HEK293 (cell line): Measurements from ENCODE around the gene PREX1.
A peak's percentile ranks its signal among the peaks of the same experiment; 100 is the strongest.

Experiments
- CTCF ChIA-PET: fragments of 350-600 bp; formaldehyde crosslinking; extraction: SDS; loops from one replicate; lab custom pipeline; 2021; ENCODE audit warnings: antibody characterized with exemption; lab: Yijun Ruan, JAX
- POLR2A ChIA-PET: fragments of 300-600 bp; formaldehyde crosslinking; extraction: SDS; loops from one replicate; lab custom pipeline; 2020; ENCODE audit warnings: antibody characterized with exemption, inconsistent platforms; lab: Yijun Ruan, JAX
- H3K27ac ChIP-seq: fragments of 200-500 bp; sonication (Bioruptor generic); 2 replicates; pipeline ENCODE4 v1.5.1; 2014; ENCODE audit warnings: low read depth, low read length, control low read depth, inconsistent platforms; ENCODE audit errors: extremely low read depth
- H3K36me3 ChIP-seq, 2 experiments: fragments of 200-500 bp in 1 of 2; sonication (Bioruptor generic) in 1 of 2; 1 replicate in 1 of 2; 2 replicates in 1 of 2; pipeline ENCODE4 v1.5.1; 2014 to 2017; ENCODE audit warnings: inconsistent platforms in 2 of 2, low read length in 2 of 2; ENCODE audit not compliant: control insufficient read depth in 2 of 2, insufficient read depth in 1 of 2
- H3K4me1 ChIP-seq: fragments of 200-500 bp; sonication (Bioruptor generic); 2 replicates; pipeline ENCODE4 v1.5.1; 2014; ENCODE audit warnings: mild to moderate bottlenecking, low read length, inconsistent platforms; ENCODE audit not compliant: control insufficient read depth, insufficient read depth
- H3K4me3 ChIP-seq: 2 replicates; pipeline ENCODE4 v1.5.1; 2011; ENCODE audit warnings: low read depth, mild to moderate bottlenecking, control low read depth, low read length, moderate library complexity
- H3K9me3 ChIP-seq: fragments of 200-500 bp; sonication (Bioruptor generic); 2 replicates; pipeline ENCODE4 v1.5.1; 2014; ENCODE audit warnings: low read depth, low read length, inconsistent platforms; ENCODE audit not compliant: control insufficient read depth, insufficient read depth
- BCL11B ChIP-seq: fragments of 450-650 bp; formaldehyde crosslinking; IDR thresholded peaks from 2 replicates; pipeline ENCODE4 v1.5.1; 2016; ENCODE audit warnings: low read depth, missing biosample characterization, missing genetic modification characterization
- IKZF3 ChIP-seq: fragments of 450-650 bp; IDR thresholded peaks from 2 replicates; pipeline ENCODE4 v1.5.0; 2018; ENCODE audit warnings: missing biosample characterization, mild to moderate bottlenecking, missing genetic modification characterization, moderate library complexity
- KLF1 ChIP-seq: fragments of 450-650 bp; formaldehyde crosslinking; IDR thresholded peaks from 2 replicates; pipeline ENCODE4 v1.5.1; 2016; ENCODE audit warnings: missing biosample characterization, missing genetic modification characterization
- KLF10 ChIP-seq: fragments of 450-650 bp; IDR thresholded peaks from 2 replicates; pipeline ENCODE4 v1.5.1; 2018; ENCODE audit warnings: missing biosample characterization, mild to moderate bottlenecking, missing genetic modification characterization
- KLF8 ChIP-seq: fragments of 450-650 bp; formaldehyde crosslinking; IDR thresholded peaks from 2 replicates; pipeline ENCODE4 v1.5.1; 2016; ENCODE audit warnings: missing biosample characterization, missing genetic modification characterization
- KLF9 ChIP-seq: fragments of 450-650 bp; formaldehyde crosslinking; IDR thresholded peaks from 2 replicates; pipeline ENCODE4 v1.5.1; 2016; ENCODE audit warnings: missing biosample characterization, missing genetic modification characterization, low read depth
- SP3 ChIP-seq: fragments of 450-650 bp; formaldehyde crosslinking; IDR thresholded peaks from 2 replicates; pipeline ENCODE4 v1.5.1; 2016; ENCODE audit warnings: missing biosample characterization, missing genetic modification characterization
- ZFHX2 ChIP-seq: fragments of 450-650 bp; formaldehyde crosslinking; conservative IDR thresholded peaks from 2 replicates; pipeline ENCODE4 v1.5.1; 2016; ENCODE audit warnings: missing biosample characterization, missing genetic modification characterization
- ZFP41 ChIP-seq: fragments of 450-650 bp; formaldehyde crosslinking; IDR thresholded peaks from 2 replicates; pipeline ENCODE4 v1.5.1; 2016; ENCODE audit warnings: missing biosample characterization, missing genetic modification characterization, borderline replicate concordance
- ZNF426 ChIP-seq: fragments of 450-650 bp; formaldehyde crosslinking; IDR thresholded peaks from 2 replicates; pipeline ENCODE4 v1.5.1; 2017; ENCODE audit warnings: missing biosample characterization, missing genetic modification characterization, mild to moderate bottlenecking, inconsistent platforms, moderate library complexity
- ZNF501 ChIP-seq: fragments of 450-650 bp; formaldehyde crosslinking; IDR thresholded peaks from 2 replicates; pipeline ENCODE4 v1.5.1; 2016; ENCODE audit warnings: missing biosample characterization, missing genetic modification characterization
- ZNF561 ChIP-seq: fragments of 450-650 bp; IDR thresholded peaks from 2 replicates; pipeline ENCODE4 v1.5.1; 2018; ENCODE audit warnings: missing biosample characterization, missing genetic modification characterization, borderline replicate concordance
- ZNF701 ChIP-seq: fragments of 450-650 bp; formaldehyde crosslinking; IDR thresholded peaks from 2 replicates; pipeline ENCODE4 v1.5.1; 2016; ENCODE audit warnings: missing biosample characterization, missing genetic modification characterization
- ZNF768 ChIP-seq: fragments of 450-650 bp; formaldehyde crosslinking; IDR thresholded peaks from 2 replicates; pipeline ENCODE4 v1.5.1; 2018; ENCODE audit warnings: missing biosample characterization, mild to moderate bottlenecking, missing genetic modification characterization
- ZNF837 ChIP-seq: fragments of 450-650 bp; formaldehyde crosslinking; IDR thresholded peaks from 2 replicates; pipeline ENCODE4 v1.5.1; 2016; ENCODE audit warnings: missing biosample characterization, missing genetic modification characterization
- TF ChIP-seq, protein P1 (sequence below): fragments of 450-650 bp; formaldehyde crosslinking; IDR thresholded peaks from 2 replicates; pipeline ENCODE4 v1.5.1; 2016; ENCODE audit warnings: missing biosample characterization, missing genetic modification characterization
- TF ChIP-seq, protein P2 (sequence below): fragments of 450-650 bp; formaldehyde crosslinking; IDR thresholded peaks from 2 replicates; pipeline ENCODE4 v1.5.1; 2016; ENCODE audit warnings: missing biosample characterization, missing genetic modification characterization

Gene PREX1

DNA sequence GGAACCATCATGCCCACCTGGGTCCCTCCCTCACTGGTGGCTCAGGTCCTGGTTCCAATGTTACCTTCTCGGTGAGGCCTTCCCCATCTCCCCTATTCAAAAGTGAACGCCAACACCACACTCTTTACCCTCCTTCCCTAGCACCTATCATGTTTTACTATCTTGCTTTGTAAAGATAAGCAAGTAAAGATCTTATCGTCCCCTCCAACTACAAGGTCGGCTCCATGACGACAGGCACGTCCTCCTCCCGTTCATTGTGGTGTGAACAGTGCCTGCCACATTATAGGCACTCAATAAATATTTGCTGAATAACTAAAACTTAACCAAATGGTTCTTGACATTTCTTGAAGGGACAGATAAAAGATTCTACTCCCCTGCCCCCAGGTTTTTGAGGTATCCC lies 147.1 kb downstream of the PREX1 start:
- H3K27ac ChIP-seq, result no peak overlapping the region
- no peaks in the 10 kb centered on the region for H3K36me3 ChIP-seq
- TF ChIP-seq ZNF501, result no peak
- TF ChIP-seq KLF1 (tag by site-specific recombination), result 0 out of 2 replicates have a peak, but pooled peaks have one; percentile 1

DNA sequence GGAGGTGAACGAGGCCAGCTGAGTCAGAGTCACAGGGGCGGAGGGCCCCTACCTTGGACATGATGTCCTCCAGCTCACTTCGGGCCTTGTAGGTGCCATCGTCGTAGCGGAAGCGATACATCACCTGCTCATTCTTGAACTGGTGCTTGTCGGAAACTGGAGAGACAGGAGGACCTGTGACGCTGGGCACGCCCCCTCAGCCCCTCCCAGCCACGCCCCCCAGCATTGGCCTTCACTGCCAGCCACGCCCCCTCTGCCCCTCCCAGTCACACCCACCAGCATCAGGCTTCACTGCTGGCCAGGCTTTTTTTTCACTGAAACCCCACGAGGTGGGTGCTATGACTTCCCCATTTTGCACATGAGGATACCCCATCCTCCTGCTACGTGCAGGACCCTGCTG lies 148.2 kb downstream of the PREX1 start:
- POLR2A ChIA-PET, result no interaction called here

More for the DNA sequence above, 147.1 kb downstream of the PREX1 start:
- Histone ChIP-seq H3K9me3 (no peaks in the 10 kb centered on the region), H3K4me1 (peaks cover 10% of the 10 kb centered on the region), H3K4me3 (no peak overlapping the region)
- CTCF ChIA-PET, result no interaction called here
- POLR2A ChIA-PET, result no interaction called here

DNA sequence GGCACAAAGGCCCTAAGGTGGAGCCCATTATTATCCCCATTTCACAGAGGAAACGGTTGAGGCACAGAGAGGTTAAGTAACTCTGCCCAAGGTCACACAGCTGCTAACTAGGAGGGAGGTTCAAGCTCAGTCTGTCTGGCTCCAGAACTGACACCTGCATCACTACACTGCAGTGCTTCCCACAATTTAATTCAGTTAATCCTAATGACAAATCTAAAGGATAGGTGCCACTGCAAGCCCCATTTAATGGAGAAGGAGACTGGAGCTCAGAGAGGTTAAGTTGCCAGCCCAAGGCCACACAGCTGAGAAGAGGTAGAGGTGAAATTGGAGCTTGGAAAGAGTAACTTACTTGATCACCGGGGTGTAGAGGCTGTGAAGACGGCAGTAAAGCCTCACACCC lies 148.8 kb downstream of the PREX1 start:
- POLR2A ChIA-PET, result no interaction called here
- CTCF ChIA-PET, result interaction anchor here (0.6 to 0.9 kb wide), 3 partner anchors 27 to 549 kb away, joined by 3 to 4 read pairs (median 3); no protein-coding TSS in a partner anchor
- no peak for TF ChIP-seq ZNF701 (tag by site-specific recombination)
- peak; percentile 88; the same call in 1 of the 2 replicates for TF ChIP-seq ZNF768
- TF ChIP-seq, all 188 proteins: peak for 1

More for the DNA sequence above, 148.2 kb downstream of the PREX1 start:
- H3K36me3 ChIP-seq, result no peaks in the 10 kb centered on the region
- CTCF ChIA-PET, result interaction anchor here (0.7 to 0.9 kb wide), 2 partner anchors 26 to 226 kb away, joined by 3 read pairs; no protein-coding TSS in a partner anchor
- peaks cover 10% of the 10 kb centered on the region for H3K4me1 ChIP-seq
- no peak overlapping the region for H3K27ac ChIP-seq
- TF ChIP-seq KLF10 (peak; percentile 82), ZNF561 (no peak), SP3 (tag by site-specific recombination) (0 out of 2 replicates have a peak, but pooled peaks have one; percentile 26), ZFHX2 (tag by site-specific recombination) (0 out of 2 replicates have a peak, but pooled peaks have one; percentile 14), ZNF426 (tag by site-specific recombination) (no peak), ZNF837 (no peak), KLF1 (tag by site-specific recombination) (peak; percentile 97), IKZF3 (tag by site-specific recombination) (no peak), ZFP41 (tag by site-specific recombination) (no peak), BCL11B (tag by site-specific recombination) (no peak), KLF8 (tag by site-specific recombination) (peak; percentile 72; the same call in 1 of the 2 replicates), KLF9 (peak; percentile 98)
- TF ChIP-seq, protein P1, sequence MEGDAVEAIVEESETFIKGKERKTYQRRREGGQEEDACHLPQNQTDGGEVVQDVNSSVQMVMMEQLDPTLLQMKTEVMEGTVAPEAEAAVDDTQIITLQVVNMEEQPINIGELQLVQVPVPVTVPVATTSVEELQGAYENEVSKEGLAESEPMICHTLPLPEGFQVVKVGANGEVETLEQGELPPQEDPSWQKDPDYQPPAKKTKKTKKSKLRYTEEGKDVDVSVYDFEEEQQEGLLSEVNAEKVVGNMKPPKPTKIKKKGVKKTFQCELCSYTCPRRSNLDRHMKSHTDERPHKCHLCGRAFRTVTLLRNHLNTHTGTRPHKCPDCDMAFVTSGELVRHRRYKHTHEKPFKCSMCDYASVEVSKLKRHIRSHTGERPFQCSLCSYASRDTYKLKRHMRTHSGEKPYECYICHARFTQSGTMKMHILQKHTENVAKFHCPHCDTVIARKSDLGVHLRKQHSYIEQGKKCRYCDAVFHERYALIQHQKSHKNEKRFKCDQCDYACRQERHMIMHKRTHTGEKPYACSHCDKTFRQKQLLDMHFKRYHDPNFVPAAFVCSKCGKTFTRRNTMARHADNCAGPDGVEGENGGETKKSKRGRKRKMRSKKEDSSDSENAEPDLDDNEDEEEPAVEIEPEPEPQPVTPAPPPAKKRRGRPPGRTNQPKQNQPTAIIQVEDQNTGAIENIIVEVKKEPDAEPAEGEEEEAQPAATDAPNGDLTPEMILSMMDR (tag by site-specific recombination), result no peak
- no peak overlapping the region for H3K4me3 ChIP-seq
- H3K9me3 ChIP-seq, result no peaks in the 10 kb centered on the region

DNA sequence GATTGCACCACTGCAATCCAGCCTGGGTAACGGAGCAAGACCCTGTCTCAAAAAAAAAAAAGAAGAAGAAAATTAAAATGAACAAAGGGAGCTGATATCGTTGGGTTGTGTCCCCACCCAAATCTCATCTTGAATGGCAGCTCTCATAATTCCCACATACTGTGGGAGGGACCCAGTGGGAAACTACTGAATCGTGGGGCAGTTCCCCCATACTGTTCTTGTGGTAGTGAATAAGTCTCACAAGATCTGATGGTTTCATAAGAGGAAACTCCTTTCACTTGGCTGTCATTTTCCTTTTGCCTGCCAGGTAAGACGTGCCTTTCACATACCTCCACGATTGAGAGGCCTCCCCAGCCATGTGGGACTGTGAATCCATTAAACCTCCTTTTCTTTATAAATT lies 149.4 kb downstream of the PREX1 start:
- CTCF ChIA-PET, result interaction anchor here (0.6 to 0.9 kb wide), 3 partner anchors 218 to 550 kb away, joined by 3 to 4 read pairs (median 3); no protein-coding TSS in a partner anchor
- H3K4me1 ChIP-seq, result peaks cover 10% of the 10 kb centered on the region
- H3K4me3 ChIP-seq, result no peak overlapping the region
- no peak overlapping the region for H3K27ac ChIP-seq
- H3K9me3 ChIP-seq, result no peaks in the 10 kb centered on the region
- POLR2A ChIA-PET, result no interaction called here
- no peaks in the 10 kb centered on the region for H3K36me3 ChIP-seq
- TF ChIP-seq, protein P2, sequence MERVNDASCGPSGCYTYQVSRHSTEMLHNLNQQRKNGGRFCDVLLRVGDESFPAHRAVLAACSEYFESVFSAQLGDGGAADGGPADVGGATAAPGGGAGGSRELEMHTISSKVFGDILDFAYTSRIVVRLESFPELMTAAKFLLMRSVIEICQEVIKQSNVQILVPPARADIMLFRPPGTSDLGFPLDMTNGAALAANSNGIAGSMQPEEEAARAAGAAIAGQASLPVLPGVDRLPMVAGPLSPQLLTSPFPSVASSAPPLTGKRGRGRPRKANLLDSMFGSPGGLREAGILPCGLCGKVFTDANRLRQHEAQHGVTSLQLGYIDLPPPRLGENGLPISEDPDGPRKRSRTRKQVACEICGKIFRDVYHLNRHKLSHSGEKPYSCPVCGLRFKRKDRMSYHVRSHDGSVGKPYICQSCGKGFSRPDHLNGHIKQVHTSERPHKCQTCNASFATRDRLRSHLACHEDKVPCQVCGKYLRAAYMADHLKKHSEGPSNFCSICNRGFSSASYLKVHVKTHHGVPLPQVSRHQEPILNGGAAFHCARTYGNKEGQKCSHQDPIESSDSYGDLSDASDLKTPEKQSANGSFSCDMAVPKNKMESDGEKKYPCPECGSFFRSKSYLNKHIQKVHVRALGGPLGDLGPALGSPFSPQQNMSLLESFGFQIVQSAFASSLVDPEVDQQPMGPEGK, result no peak

More for the DNA sequence above, 148.8 kb downstream of the PREX1 start:
- Histone ChIP-seq H3K9me3 (no peaks in the 10 kb centered on the region), H3K36me3 (no peaks in the 10 kb centered on the region), H3K27ac (no peak overlapping the region), H3K4me3 (no peak overlapping the region), H3K4me1 (peaks cover 10% of the 10 kb centered on the region)
